ENCODE measurements around the gene EEF1AKMT2. TPM values are rescaled to one million over a fixed set of nuclear protein-coding genes. Genes with fewer than 3 reads are reported as not detected.
A peak's percentile ranks its signal among the peaks of the same experiment; 100 is the strongest.

Gene EEF1AKMT2
- total and polyA plus RNA-seq, 9 of the 15 experiments (the other 6 are each of a cell fraction or from before 2014, with no cell fraction given): 9.3 to 34.3 (median 23.7) TPM

DNA sequence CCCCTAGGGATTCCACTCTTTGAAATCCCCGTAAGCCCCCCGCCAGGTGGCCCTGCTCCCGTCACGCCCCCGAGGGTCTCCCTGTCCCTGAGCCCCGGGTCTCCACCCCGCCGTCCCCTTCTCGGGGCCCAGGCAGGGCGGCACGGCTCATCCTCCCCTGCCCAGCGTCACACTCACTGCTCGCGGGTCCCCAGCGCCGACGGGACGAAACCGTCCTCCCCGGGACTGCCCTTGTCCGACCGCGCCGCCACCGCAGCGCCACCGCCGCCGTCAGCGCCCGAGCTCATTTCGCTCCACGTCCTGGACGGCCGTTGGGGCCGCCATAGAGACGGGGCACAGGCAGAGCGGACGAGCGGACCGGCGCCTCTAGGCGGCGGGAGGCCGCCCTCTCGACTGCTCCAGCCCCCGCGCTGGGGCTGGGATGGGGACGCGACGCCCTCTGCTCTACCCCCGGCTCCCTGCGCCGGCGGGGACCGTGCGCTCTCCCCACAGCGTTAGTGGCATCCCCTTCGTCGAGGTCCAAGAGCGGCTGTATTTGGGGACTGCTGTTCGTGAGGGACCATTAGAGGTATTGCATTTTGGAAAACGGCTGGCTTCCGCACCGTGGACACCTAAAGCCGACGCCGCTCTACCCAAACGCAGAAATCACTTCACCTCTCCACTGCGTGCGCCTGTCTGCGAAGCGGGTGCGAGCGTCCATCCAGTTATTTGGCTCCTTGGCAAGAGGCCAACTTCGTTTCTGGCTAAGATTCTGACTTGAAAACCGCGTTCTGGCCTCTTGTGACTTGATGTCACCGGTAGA is at the start of gene EEF1AKMT2 (continued):
- TF ChIP-seq NR3C1 (CRISPR knock-in tag; IDR thresholded peaks at IDR 0.05) (peak; percentile 79), HDGF (IDR thresholded peaks at IDR 0.05) (no peak), FUS (optimal IDR thresholded peaks at IDR 0.05; ENCODE audit: low read depth, low read length) (no peak), TARDBP (IDR thresholded peaks at IDR 0.05) (no peak), WHSC1 (IDR thresholded peaks at IDR 0.05; ENCODE audit: low read length) (no peak), CBX5 (IDR thresholded peaks at IDR 0.05; ENCODE audit: borderline replicate concordance, low read depth) (no peak), SAFB (IDR thresholded peaks at IDR 0.05; ENCODE audit: borderline replicate concordance, low read depth, low read length) (no peak), TAF9B (IDR thresholded peaks at IDR 0.05; ENCODE audit: partially characterized antibody) (no peak), ZNF324 (CRISPR knock-in tag; IDR thresholded peaks at IDR 0.05) (no peak), RBBP5 (IDR thresholded peaks at IDR 0.05; ENCODE audit: borderline replicate concordance, insufficient read depth, low read length, poor library complexity, severe bottlenecking) (peak; percentile 83)
- TF ChIP-seq, protein P1, sequence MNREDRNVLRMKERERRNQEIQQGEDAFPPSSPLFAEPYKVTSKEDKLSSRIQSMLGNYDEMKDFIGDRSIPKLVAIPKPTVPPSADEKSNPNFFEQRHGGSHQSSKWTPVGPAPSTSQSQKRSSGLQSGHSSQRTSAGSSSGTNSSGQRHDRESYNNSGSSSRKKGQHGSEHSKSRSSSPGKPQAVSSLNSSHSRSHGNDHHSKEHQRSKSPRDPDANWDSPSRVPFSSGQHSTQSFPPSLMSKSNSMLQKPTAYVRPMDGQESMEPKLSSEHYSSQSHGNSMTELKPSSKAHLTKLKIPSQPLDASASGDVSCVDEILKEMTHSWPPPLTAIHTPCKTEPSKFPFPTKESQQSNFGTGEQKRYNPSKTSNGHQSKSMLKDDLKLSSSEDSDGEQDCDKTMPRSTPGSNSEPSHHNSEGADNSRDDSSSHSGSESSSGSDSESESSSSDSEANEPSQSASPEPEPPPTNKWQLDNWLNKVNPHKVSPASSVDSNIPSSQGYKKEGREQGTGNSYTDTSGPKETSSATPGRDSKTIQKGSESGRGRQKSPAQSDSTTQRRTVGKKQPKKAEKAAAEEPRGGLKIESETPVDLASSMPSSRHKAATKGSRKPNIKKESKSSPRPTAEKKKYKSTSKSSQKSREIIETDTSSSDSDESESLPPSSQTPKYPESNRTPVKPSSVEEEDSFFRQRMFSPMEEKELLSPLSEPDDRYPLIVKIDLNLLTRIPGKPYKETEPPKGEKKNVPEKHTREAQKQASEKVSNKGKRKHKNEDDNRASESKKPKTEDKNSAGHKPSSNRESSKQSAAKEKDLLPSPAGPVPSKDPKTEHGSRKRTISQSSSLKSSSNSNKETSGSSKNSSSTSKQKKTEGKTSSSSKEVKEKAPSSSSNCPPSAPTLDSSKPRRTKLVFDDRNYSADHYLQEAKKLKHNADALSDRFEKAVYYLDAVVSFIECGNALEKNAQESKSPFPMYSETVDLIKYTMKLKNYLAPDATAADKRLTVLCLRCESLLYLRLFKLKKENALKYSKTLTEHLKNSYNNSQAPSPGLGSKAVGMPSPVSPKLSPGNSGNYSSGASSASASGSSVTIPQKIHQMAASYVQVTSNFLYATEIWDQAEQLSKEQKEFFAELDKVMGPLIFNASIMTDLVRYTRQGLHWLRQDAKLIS (CRISPR knock-in tag; IDR thresholded peaks at IDR 0.05): peak; percentile 39; the same call in 1 of the 2 replicates
- TF ChIP-seq, protein P2, sequence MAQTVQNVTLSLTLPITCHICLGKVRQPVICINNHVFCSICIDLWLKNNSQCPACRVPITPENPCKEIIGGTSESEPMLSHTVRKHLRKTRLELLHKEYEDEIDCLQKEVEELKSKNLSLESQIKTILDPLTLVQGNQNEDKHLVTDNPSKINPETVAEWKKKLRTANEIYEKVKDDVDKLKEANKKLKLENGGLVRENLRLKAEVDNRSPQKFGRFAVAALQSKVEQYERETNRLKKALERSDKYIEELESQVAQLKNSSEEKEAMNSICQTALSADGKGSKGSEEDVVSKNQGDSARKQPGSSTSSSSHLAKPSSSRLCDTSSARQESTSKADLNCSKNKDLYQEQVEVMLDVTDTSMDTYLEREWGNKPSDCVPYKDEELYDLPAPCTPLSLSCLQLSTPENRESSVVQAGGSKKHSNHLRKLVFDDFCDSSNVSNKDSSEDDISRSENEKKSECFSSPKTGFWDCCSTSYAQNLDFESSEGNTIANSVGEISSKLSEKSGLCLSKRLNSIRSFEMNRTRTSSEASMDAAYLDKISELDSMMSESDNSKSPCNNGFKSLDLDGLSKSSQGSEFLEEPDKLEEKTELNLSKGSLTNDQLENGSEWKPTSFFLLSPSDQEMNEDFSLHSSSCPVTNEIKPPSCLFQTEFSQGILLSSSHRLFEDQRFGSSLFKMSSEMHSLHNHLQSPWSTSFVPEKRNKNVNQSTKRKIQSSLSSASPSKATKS (CRISPR knock-in tag; IDR thresholded peaks at IDR 0.05): no peak
- TF ChIP-seq, protein P3, sequence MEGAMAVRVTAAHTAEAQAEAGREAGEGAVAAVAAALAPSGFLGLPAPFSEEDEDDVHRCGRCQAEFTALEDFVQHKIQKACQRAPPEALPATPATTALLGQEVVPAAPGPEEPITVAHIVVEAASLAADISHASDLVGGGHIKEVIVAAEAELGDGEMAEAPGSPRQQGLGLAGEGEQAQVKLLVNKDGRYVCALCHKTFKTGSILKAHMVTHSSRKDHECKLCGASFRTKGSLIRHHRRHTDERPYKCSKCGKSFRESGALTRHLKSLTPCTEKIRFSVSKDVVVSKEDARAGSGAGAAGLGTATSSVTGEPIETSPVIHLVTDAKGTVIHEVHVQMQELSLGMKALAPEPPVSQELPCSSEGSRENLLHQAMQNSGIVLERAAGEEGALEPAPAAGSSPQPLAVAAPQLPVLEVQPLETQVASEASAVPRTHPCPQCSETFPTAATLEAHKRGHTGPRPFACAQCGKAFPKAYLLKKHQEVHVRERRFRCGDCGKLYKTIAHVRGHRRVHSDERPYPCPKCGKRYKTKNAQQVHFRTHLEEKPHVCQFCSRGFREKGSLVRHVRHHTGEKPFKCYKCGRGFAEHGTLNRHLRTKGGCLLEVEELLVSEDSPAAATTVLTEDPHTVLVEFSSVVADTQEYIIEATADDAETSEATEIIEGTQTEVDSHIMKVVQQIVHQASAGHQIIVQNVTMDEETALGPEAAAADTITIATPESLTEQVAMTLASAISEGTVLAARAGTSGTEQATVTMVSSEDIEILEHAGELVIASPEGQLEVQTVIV (CRISPR knock-in tag; IDR thresholded peaks at IDR 0.05; ENCODE audit: borderline replicate concordance): no peak
- TF ChIP-seq, protein P4, sequence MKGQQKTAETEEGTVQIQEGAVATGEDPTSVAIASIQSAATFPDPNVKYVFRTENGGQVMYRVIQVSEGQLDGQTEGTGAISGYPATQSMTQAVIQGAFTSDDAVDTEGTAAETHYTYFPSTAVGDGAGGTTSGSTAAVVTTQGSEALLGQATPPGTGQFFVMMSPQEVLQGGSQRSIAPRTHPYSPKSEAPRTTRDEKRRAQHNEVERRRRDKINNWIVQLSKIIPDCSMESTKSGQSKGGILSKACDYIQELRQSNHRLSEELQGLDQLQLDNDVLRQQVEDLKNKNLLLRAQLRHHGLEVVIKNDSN (CRISPR knock-in tag; IDR thresholded peaks at IDR 0.05): no peak
- TF ChIP-seq, protein P5, sequence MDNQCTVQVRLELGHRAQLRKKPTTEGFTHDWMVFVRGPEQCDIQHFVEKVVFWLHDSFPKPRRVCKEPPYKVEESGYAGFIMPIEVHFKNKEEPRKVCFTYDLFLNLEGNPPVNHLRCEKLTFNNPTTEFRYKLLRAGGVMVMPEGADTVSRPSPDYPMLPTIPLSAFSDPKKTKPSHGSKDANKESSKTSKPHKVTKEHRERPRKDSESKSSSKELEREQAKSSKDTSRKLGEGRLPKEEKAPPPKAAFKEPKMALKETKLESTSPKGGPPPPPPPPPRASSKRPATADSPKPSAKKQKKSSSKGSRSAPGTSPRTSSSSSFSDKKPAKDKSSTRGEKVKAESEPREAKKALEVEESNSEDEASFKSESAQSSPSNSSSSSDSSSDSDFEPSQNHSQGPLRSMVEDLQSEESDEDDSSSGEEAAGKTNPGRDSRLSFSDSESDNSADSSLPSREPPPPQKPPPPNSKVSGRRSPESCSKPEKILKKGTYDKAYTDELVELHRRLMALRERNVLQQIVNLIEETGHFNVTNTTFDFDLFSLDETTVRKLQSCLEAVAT (IDR thresholded peaks at IDR 0.05): no peak
